Urinary bladder (tissue), 4 donors: ENCODE data around the gene FSD2. TPM values are rescaled to one million over a fixed set of nuclear protein-coding genes. Genes with fewer than 3 reads are reported as not detected.
"Not testable (repeated sequence)": the region's sequence is repeated elsewhere in the genome, so short reads cannot be mapped to it uniquely, and the experiment has no call there.

Source experiments
- DNase-seq: peaks from one replicate; pipeline ENCODE4 v3.0.0-alpha.2; 2015; ENCODE audit errors: extremely low spot score
- H3K27ac ChIP-seq: one replicate; pipeline ENCODE4 v1.5.1; 2013; ENCODE audit warnings: low read depth, mild to moderate bottlenecking, moderate library complexity
- H3K36me3 ChIP-seq: one replicate; pipeline ENCODE4 v1.6.1; 2013; ENCODE audit warnings: mild to moderate bottlenecking, moderate library complexity; ENCODE audit not compliant: insufficient read depth
- H3K4me1 ChIP-seq: one replicate; pipeline ENCODE4 v1.6.1; 2013; ENCODE audit warnings: mild to moderate bottlenecking, moderate library complexity; ENCODE audit not compliant: insufficient read depth
- H3K4me3 ChIP-seq: one replicate; pipeline ENCODE4 v1.5.1; 2013; ENCODE audit warnings: low read depth, low read length
- WGBS: extraction: QIAGEN DNeasy Blood & Tissue Kit; methylation state at CpG from one replicate; pipeline ENCODE4 v1.1.7; 2013; 5-methylcytosine and 5-hydroxymethylcytosine counted together
- polyA plus RNA-seq: library from polyadenylated mRNA; stranded (reverse); fragments of 200-250 nt; gene quantifications from one replicate; pipeline ENCODE4 v1.2.3, GENCODE V29; 2013
- total RNA-seq: library from RNA; depleted of rRNA; stranded (reverse); fragments of >200 nt; gene quantifications from one replicate; pipeline ENCODE4 v1.2.3, GENCODE V29; 2014
- donor health status: healthy with polysubstance abuse.
- donor health status: healthy.

FSD2 gene
- total and polyA plus RNA-seq, 2 donors = 1.2 TPM; not detected in 1

- Histone ChIP-seq H3K36me3 (no peaks in the 10 kb centered on the region), H3K4me3 (no peak overlapping the region), H3K27ac (no peak overlapping the region), H3K4me1 (no peaks in the 10 kb centered on the region)
- no peak for DNase-seq
- WGBS = 81% methylated on average over 4 of the region's 4 CpGs
These were observed 7.8 kb downstream of the FSD2 start for GRCh38 chr15:82798104-82798503.

GRCh38 chr15:82793737-82794136 is 12.1 kb downstream of the FSD2 start:
- no peak for DNase-seq
- no peak overlapping the region for H3K4me3 ChIP-seq
- H3K27ac ChIP-seq = no peak overlapping the region
- no peaks in the 10 kb centered on the region for H3K4me1 ChIP-seq
- H3K36me3 ChIP-seq = no peaks in the 10 kb centered on the region

- DNase-seq = no peak
- Histone ChIP-seq H3K4me1 (no peaks in the 10 kb centered on the region), H3K27ac (no peak overlapping the region), H3K4me3 (no peak overlapping the region), H3K36me3 (no peaks in the 10 kb centered on the region)
- WGBS = 64% methylated on average over 1 of the region's 1 CpG
These were observed 13.8 kb downstream of the FSD2 start for GRCh38 chr15:82792068-82792467.

GRCh38 chr15:82790321-82790720 is 15.5 kb downstream of the FSD2 start:
- Histone ChIP-seq H3K4me1 (no peaks in the 10 kb centered on the region), H3K27ac (no peak overlapping the region), H3K4me3 (no peak overlapping the region), H3K36me3 (no peaks in the 10 kb centered on the region)
- DNase-seq = no peak
- WGBS = 90% methylated on average over 11 of the region's 11 CpGs

GRCh38 chr15:82789491-82789890 is 16.4 kb downstream of the FSD2 start:
- no peak for DNase-seq
- Histone ChIP-seq H3K36me3 (no peaks in the 10 kb centered on the region), H3K4me3 (no peak overlapping the region), H3K27ac (no peak overlapping the region), H3K4me1 (no peaks in the 10 kb centered on the region)
- 88% methylated on average over 1 of the region's 1 CpG for WGBS

- Histone ChIP-seq H3K4me1 (no peaks in the 10 kb centered on the region), H3K27ac (no peak overlapping the region), H3K36me3 (no peaks in the 10 kb centered on the region), H3K4me3 (no peak overlapping the region)
- no peak for DNase-seq
- WGBS = 87% methylated on average over 2 of the region's 2 CpGs
These were observed 17.4 kb downstream of the FSD2 start for GRCh38 chr15:82788496-82788895.

- H3K4me1 ChIP-seq = no peaks in the 10 kb centered on the region
- no peak overlapping the region for H3K27ac ChIP-seq
- H3K4me3 ChIP-seq = no peak overlapping the region
- H3K36me3 ChIP-seq = no peaks in the 10 kb centered on the region
- WGBS = 86% methylated on average over 4 of the region's 4 CpGs
- DNase-seq = no peak
These were observed 24.5 kb downstream of the FSD2 start for GRCh38 chr15:82781349-82781748.

- Histone ChIP-seq H3K36me3 (no peaks in the 10 kb centered on the region), H3K4me3 (no peak overlapping the region), H3K4me1 (no peaks in the 10 kb centered on the region), H3K27ac (no peak overlapping the region)
- whole genome bisulfite sequencing = 85% methylated on average over 3 of the region's 3 CpGs
- no peak for DNase-seq
These were observed 27.1 kb downstream of the FSD2 start for GRCh38 chr15:82778755-82779154.

GRCh38 chr15:82774496-82774895 is 31.4 kb downstream of the FSD2 start:
- 86% methylated on average over 7 of the region's 7 CpGs for WGBS
- no peaks in the 10 kb centered on the region for H3K36me3 ChIP-seq

GRCh38 chr15:82771789-82772607 is 33.9 kb downstream of the FSD2 start:
- 87% methylated on average over 12 of the region's 12 CpGs for WGBS
- no peak for DNase-seq
- H3K27ac ChIP-seq = no peak overlapping the region
- no peak overlapping the region for H3K4me3 ChIP-seq
- no peaks in the 10 kb centered on the region for H3K4me1 ChIP-seq
- H3K36me3 ChIP-seq = no peaks in the 10 kb centered on the region

More at GRCh38 chr15:82774496-82774895, 31.4 kb downstream of the FSD2 start:
- DNase-seq = no peak
- Histone ChIP-seq H3K27ac (no peak overlapping the region), H3K4me1 (no peaks in the 10 kb centered on the region), H3K4me3 (no peak overlapping the region)

GRCh38 chr15:82768414-82769054 is 37.3 kb downstream of the FSD2 start:
- no peak for DNase-seq
- H3K27ac ChIP-seq = no peak overlapping the region
- no peaks in the 10 kb centered on the region for H3K4me1 ChIP-seq
- no peaks in the 10 kb centered on the region for H3K36me3 ChIP-seq
- 61% methylated on average over 4 of the region's 4 CpGs for WGBS
- no peak overlapping the region for H3K4me3 ChIP-seq

GRCh38 chr15:82767163-82767829 is 38.6 kb downstream of the FSD2 start:
- Histone ChIP-seq H3K4me3 (no peak overlapping the region), H3K36me3 (no peaks in the 10 kb centered on the region), H3K27ac (no peak overlapping the region), H3K4me1 (no peaks in the 10 kb centered on the region)
- DNase-seq = no peak
- WGBS = 85% methylated on average over 2 of the region's 2 CpGs

- DNase-seq, H3K27ac ChIP-seq: not testable (repeated sequence)
These were observed 39.7 kb downstream of the FSD2 start for GRCh38 chr15:82766201-82766600.

GRCh38 chr15:82764740-82765139 is 41.1 kb downstream of the FSD2 start:
- no peak overlapping the region for H3K27ac ChIP-seq
- 84% methylated on average over 9 of the region's 9 CpGs for WGBS
- no peak overlapping the region for H3K4me3 ChIP-seq
- H3K4me1 ChIP-seq = no peaks in the 10 kb centered on the region
- H3K36me3 ChIP-seq = no peaks in the 10 kb centered on the region
- DNase-seq = no peak

More at GRCh38 chr15:82766201-82766600, 39.7 kb downstream of the FSD2 start:
- WGBS = 89% methylated on average over 7 of the region's 7 CpGs
- not testable (repeated sequence) for H3K4me1 ChIP-seq, H3K36me3 ChIP-seq, H3K4me3 ChIP-seq
